Body of pancreas (tissue), 4 donors: ENCODE results near the gene APBB1. TPM values are rescaled to one million over a fixed set of nuclear protein-coding genes. Genes with fewer than 3 reads are reported as not detected.

Experiments used
- ATAC-seq: fragments of 150-250 bp; one replicate; pipeline ENCODE4 v1.9.1; 2016
- DNase-seq, 4 donors: peaks; one replicate each; pipeline ENCODE4 v3.0.0-alpha.2; 2019
- H3K27ac ChIP-seq, 4 donors: fragments of 200-600 bp; sonication (generic); 1 replicate in 3 of 4; 2 replicates in 1 of 4; pipeline versions ENCODE4 v1.5.1 to v1.6.1; 2016 to 2019; ENCODE audit warnings: mild to moderate bottlenecking in 1 of 4, mixed read lengths in 1 of 4, moderate library complexity in 1 of 4
- H3K27me3 ChIP-seq, 2 donors: fragments of 200-600 bp; sonication (generic); one replicate each; pipeline ENCODE4 v1.6.0; 2016; ENCODE audit warnings: mild to moderate bottlenecking in 1 of 2
- H3K36me3 ChIP-seq, 2 donors: fragments of 200-600 bp; sonication (generic); replicated peaks in 1 of 2; 2 replicates each; pipeline ENCODE4 v1.5.1; 2016; ENCODE audit warnings: low read depth in 2 of 2; ENCODE audit not compliant: insufficient read depth in 1 of 2
- H3K4me1 ChIP-seq: fragments of 200-600 bp; sonication (generic); one replicate; pipeline ENCODE4 v1.6.0; 2016
- H3K4me3 ChIP-seq, 2 donors: fragments of 200-600 bp; sonication (generic); 1 replicate in 1 of 2; 2 replicates in 1 of 2; pipeline ENCODE4 v1.5.1; 2016 to 2019
- H3K9me3 ChIP-seq, 3 donors: fragments of 200-600 bp; sonication (generic); 1 replicate in 2 of 3; 2 replicates in 1 of 3; pipeline ENCODE4 v1.5.1; 2016
- CTCF ChIP-seq, 7 experiments: fragments of 450-650 bp in 4 of 7; fragments of 200-600 bp in 3 of 7; sonication (generic) in 3 of 7; IDR thresholded peaks; one replicate each; pipeline ENCODE4 v1.5.1; 2016 to 2019; ENCODE audit warnings: antibody characterized with exemption in 7 of 7
- POLR2A ChIP-seq, 3 donors: fragments of 450-650 bp; IDR thresholded peaks; one replicate each; pipeline ENCODE4 v1.6.1; 2016; ENCODE audit warnings: antibody characterized with exemption in 3 of 3, mild to moderate bottlenecking in 2 of 3
- WGBS, 2 donors: methylation state at CpG; one replicate each; pipeline ENCODE4 v1.1.5; 2017; 5-methylcytosine and 5-hydroxymethylcytosine counted together
- intact Hi-C: fragments of 100-400 bp; cut with DNase I; formaldehyde crosslinking; loops from one replicate; pipeline ENCODE4 v1.15.1; 2023
- total RNA-seq, 2 donors: library from RNA; depleted of rRNA; stranded (reverse); fragments of >200 nt; gene quantifications; one replicate each; pipeline ENCODE4 v1.1.0, GENCODE V29; 2016

APBB1 gene
- total RNA-seq, 2 donors from 2014 or later: 25.4 to 48.5 TPM

GRCh38 chr11:6390718-6391469, 28.0 kb downstream of the APBB1 start:
- intact Hi-C loops: no loop called here
- ATAC-seq (no peak), DNase-seq (no peak)
- TF ChIP-seq CTCF (IDR thresholded peaks at IDR 0.05): no peak
- no peak for TF ChIP-seq POLR2A (IDR thresholded peaks at IDR 0.05)
- H3K4me1 ChIP-seq: peaks cover 41% of the 10 kb centered on the region
- WGBS, 2 donors: 33 to 41% methylated on average over 8 to 19 of the region's 19 CpGs
- peak overlapping the region; percentile 93 to 97 (median 94) for H3K27ac ChIP-seq
- peak overlapping the region; percentile 66 to 77 for H3K4me3 ChIP-seq
- H3K36me3 ChIP-seq: no peaks in the 10 kb centered on the region
- no peaks in the 10 kb centered on the region for H3K27me3 ChIP-seq
- H3K9me3 ChIP-seq: no peaks in the 10 kb centered on the region

- H3K4me1 ChIP-seq: peaks cover 41% of the 10 kb centered on the region
- no peaks in the 10 kb centered on the region for H3K9me3 ChIP-seq
- intact Hi-C loops: loop anchor here (10.0 kb wide), 1 partner anchor 95 kb away; the partner anchor contains the start of genes ARFIP2 and TIMM10B
- ATAC-seq (peak; percentile 95), DNase-seq (peak; percentile 94 to 96 (median 95))
- WGBS, 2 donors: 0 to 1% methylated on average over 20 to 62 of the region's 63 CpGs
- peak within 1 kb of the TSS; percentile 66 to 77 for H3K4me3 ChIP-seq
- H3K27ac ChIP-seq: peak within 1 kb of the TSS; percentile 93 to 97 (median 94)
- no peaks in the 10 kb centered on the region for H3K36me3 ChIP-seq
- TF ChIP-seq CTCF (IDR thresholded peaks at IDR 0.05) (peak in 1 of 7 experiments; percentile 11), POLR2A (IDR thresholded peaks at IDR 0.05) (peak; percentile 54 to 88 (median 80))
- H3K27me3 ChIP-seq: no peaks in the 10 kb centered on the region
Observed at GRCh38 chr11:6389905-6390717, 28.8 kb downstream of the APBB1 start, which contains the start of gene SMPD1. SMPD1 (plus strand) TSS chr11:6390474; CDS start chr11:6390599, 125 bp downstream.

- ATAC-seq: no peak
- no peak for DNase-seq
- H3K4me1 ChIP-seq: peaks cover 41% of the 10 kb centered on the region
- no peaks in the 10 kb centered on the region for H3K36me3 ChIP-seq
- H3K27me3 ChIP-seq: no peaks in the 10 kb centered on the region
- H3K9me3 ChIP-seq: no peaks in the 10 kb centered on the region
- 96 to 97% methylated on average over 1 of the region's 1 CpG for WGBS, 2 donors
- no peak for TF ChIP-seq POLR2A (IDR thresholded peaks at IDR 0.05)
- no peak overlapping the region for H3K4me3 ChIP-seq
- peak overlapping the region; percentile 93 to 97 (median 94) for H3K27ac ChIP-seq
- intact Hi-C loops: loop anchor here (10.0 kb wide), 1 partner anchor 96 kb away; the partner anchor contains the start of genes ARFIP2 and TIMM10B
Observed at GRCh38 chr11:6388748-6389147, 30.1 kb downstream of the APBB1 start.

- no peak overlapping the region for H3K4me3 ChIP-seq
- peak overlapping the region; percentile 55 to 97 (median 93) for H3K27ac ChIP-seq
- no peak for DNase-seq
- H3K27me3 ChIP-seq: no peaks in the 10 kb centered on the region
- H3K36me3 ChIP-seq: no peaks in the 10 kb centered on the region
- 45 to 56% methylated on average over 12 of the region's 12 CpGs for WGBS, 2 donors
- no peaks in the 10 kb centered on the region for H3K9me3 ChIP-seq
- no peak for ATAC-seq
- peaks cover 44% of the 10 kb centered on the region for H3K4me1 ChIP-seq
- TF ChIP-seq POLR2A (IDR thresholded peaks at IDR 0.05) (no peak), CTCF (IDR thresholded peaks at IDR 0.05) (no peak)
- intact Hi-C loops: loop anchor here (10.0 kb wide), 1 partner anchor 97 kb away; the partner anchor contains the start of genes ARFIP2 and TIMM10B
Observed at GRCh38 chr11:6387811-6388599, 30.9 kb downstream of the APBB1 start.
